ENCODE measurements around the gene DNMT3B.

Gene DNMT3B

GRCh38 chr20:32772046-32772445 is 9.9 kb downstream of the DNMT3B start:
- Histone ChIP-seq H3K27me3 (ENCODE audit: insufficient read depth, low read length) (no peaks in the 10 kb centered on the region), H3K36me3 (ENCODE audit: insufficient read depth, low read length) (no peaks in the 10 kb centered on the region), H3K4me3 (ENCODE audit: low read length) (no peak overlapping the region), H3K4me1 (ENCODE audit: insufficient read depth, low read length) (no peaks in the 10 kb centered on the region), H3K9me3 (ENCODE audit: low read length) (no peaks in the 10 kb centered on the region), H2AFZ (ENCODE audit: low read depth, low read length) (no peak overlapping the region)

GRCh38 chr20:32773223-32773622 is 11.0 kb downstream of the DNMT3B start:
- no peaks in the 10 kb centered on the region for H3K27me3 ChIP-seq (ENCODE audit: insufficient read depth, low read length)
- no peaks in the 10 kb centered on the region for H3K36me3 ChIP-seq (ENCODE audit: insufficient read depth, low read length)
- H3K4me1 ChIP-seq (ENCODE audit: insufficient read depth, low read length) = peaks cover 8% of the 10 kb centered on the region
- H3K4me3 ChIP-seq (ENCODE audit: low read length) = no peak overlapping the region
- no peak overlapping the region for H2AFZ ChIP-seq (ENCODE audit: low read depth, low read length)
- H3K9me3 ChIP-seq (ENCODE audit: low read length) = no peaks in the 10 kb centered on the region

- no peaks in the 10 kb centered on the region for H3K27me3 ChIP-seq (ENCODE audit: insufficient read depth, low read length)
- H2AFZ ChIP-seq (ENCODE audit: low read depth, low read length) = no peak overlapping the region
- H3K4me1 ChIP-seq (ENCODE audit: insufficient read depth, low read length) = peaks cover 9% of the 10 kb centered on the region
- H3K36me3 ChIP-seq (ENCODE audit: insufficient read depth, low read length) = no peaks in the 10 kb centered on the region
- no peaks in the 10 kb centered on the region for H3K9me3 ChIP-seq (ENCODE audit: low read length)
- H3K4me3 ChIP-seq (ENCODE audit: low read length) = no peak overlapping the region
Measured at GRCh38 chr20:32773855-32774254, 11.7 kb downstream of the DNMT3B start.

GRCh38 chr20:32775336-32775991 is 13.3 kb downstream of the DNMT3B start:
- Histone ChIP-seq H3K36me3 (ENCODE audit: insufficient read depth, low read length) (no peaks in the 10 kb centered on the region), H3K27me3 (ENCODE audit: insufficient read depth, low read length) (no peaks in the 10 kb centered on the region), H3K9me3 (ENCODE audit: low read length) (no peaks in the 10 kb centered on the region), H3K4me1 (ENCODE audit: insufficient read depth, low read length) (peaks cover 24% of the 10 kb centered on the region), H2AFZ (ENCODE audit: low read depth, low read length) (no peak overlapping the region), H3K4me3 (ENCODE audit: low read length) (no peak overlapping the region)

GRCh38 chr20:32777177-32777956 is 15.2 kb downstream of the DNMT3B start:
- peaks cover 37% of the 10 kb centered on the region for H3K4me1 ChIP-seq (ENCODE audit: insufficient read depth, low read length)
- H3K36me3 ChIP-seq (ENCODE audit: insufficient read depth, low read length) = no peaks in the 10 kb centered on the region
- H2AFZ ChIP-seq (ENCODE audit: low read depth, low read length) = no peak overlapping the region
- no peaks in the 10 kb centered on the region for H3K27me3 ChIP-seq (ENCODE audit: insufficient read depth, low read length)
- no peaks in the 10 kb centered on the region for H3K9me3 ChIP-seq (ENCODE audit: low read length)
- H3K4me3 ChIP-seq (ENCODE audit: low read length) = no peak overlapping the region

- Histone ChIP-seq H2AFZ (ENCODE audit: low read depth, low read length) (no peak overlapping the region), H3K36me3 (ENCODE audit: insufficient read depth, low read length) (peaks cover 2% of the 10 kb centered on the region), H3K27me3 (ENCODE audit: insufficient read depth, low read length) (no peaks in the 10 kb centered on the region), H3K4me1 (ENCODE audit: insufficient read depth, low read length) (peaks cover 37% of the 10 kb centered on the region), H3K9me3 (ENCODE audit: low read length) (no peaks in the 10 kb centered on the region), H3K4me3 (ENCODE audit: low read length) (peak overlapping the region; percentile 15)
Measured at GRCh38 chr20:32779500-32780211, 17.5 kb downstream of the DNMT3B start.

- no peak overlapping the region for H2AFZ ChIP-seq (ENCODE audit: low read depth, low read length)
- no peaks in the 10 kb centered on the region for H3K27me3 ChIP-seq (ENCODE audit: insufficient read depth, low read length)
- peaks cover 37% of the 10 kb centered on the region for H3K4me1 ChIP-seq (ENCODE audit: insufficient read depth, low read length)
- H3K36me3 ChIP-seq (ENCODE audit: insufficient read depth, low read length) = peaks cover 8% of the 10 kb centered on the region
- no peaks in the 10 kb centered on the region for H3K9me3 ChIP-seq (ENCODE audit: low read length)
- peak overlapping the region; percentile 15 for H3K4me3 ChIP-seq (ENCODE audit: low read length)
Measured at GRCh38 chr20:32780278-32780677, 18.1 kb downstream of the DNMT3B start.

- Histone ChIP-seq H3K4me1 (ENCODE audit: insufficient read depth, low read length) (peaks cover 37% of the 10 kb centered on the region), H3K4me3 (ENCODE audit: low read length) (peak overlapping the region; percentile 15), H3K36me3 (ENCODE audit: insufficient read depth, low read length) (peaks cover 13% of the 10 kb centered on the region), H2AFZ (ENCODE audit: low read depth, low read length) (peak overlapping the region; percentile 12), H3K9me3 (ENCODE audit: low read length) (no peaks in the 10 kb centered on the region), H3K27me3 (ENCODE audit: insufficient read depth, low read length) (no peaks in the 10 kb centered on the region)
Measured at GRCh38 chr20:32780749-32781655, 18.8 kb downstream of the DNMT3B start.

GRCh38 chr20:32784369-32785080 is 22.3 kb downstream of the DNMT3B start:
- Histone ChIP-seq H3K4me3 (ENCODE audit: low read length) (no peak overlapping the region), H3K4me1 (ENCODE audit: insufficient read depth, low read length) (peaks cover 21% of the 10 kb centered on the region), H3K36me3 (ENCODE audit: insufficient read depth, low read length) (peaks cover 29% of the 10 kb centered on the region), H3K9me3 (ENCODE audit: low read length) (no peaks in the 10 kb centered on the region), H2AFZ (ENCODE audit: low read depth, low read length) (no peak overlapping the region), H3K27me3 (ENCODE audit: insufficient read depth, low read length) (no peaks in the 10 kb centered on the region)

GRCh38 chr20:32786059-32786760 is 24.0 kb downstream of the DNMT3B start:
- H3K36me3 ChIP-seq (ENCODE audit: insufficient read depth, low read length) = peaks cover 31% of the 10 kb centered on the region

GRCh38 chr20:32787168-32787567 is 25.0 kb downstream of the DNMT3B start:
- H3K4me1 ChIP-seq (ENCODE audit: insufficient read depth, low read length) = peaks cover 5% of the 10 kb centered on the region
- no peaks in the 10 kb centered on the region for H3K9me3 ChIP-seq (ENCODE audit: low read length)
- peaks cover 37% of the 10 kb centered on the region for H3K36me3 ChIP-seq (ENCODE audit: insufficient read depth, low read length)
- H3K4me3 ChIP-seq (ENCODE audit: low read length) = no peak overlapping the region
- no peaks in the 10 kb centered on the region for H3K27me3 ChIP-seq (ENCODE audit: insufficient read depth, low read length)
- no peak overlapping the region for H2AFZ ChIP-seq (ENCODE audit: low read depth, low read length)

More at GRCh38 chr20:32786059-32786760, 24.0 kb downstream of the DNMT3B start:
- peaks cover 5% of the 10 kb centered on the region for H3K4me1 ChIP-seq (ENCODE audit: insufficient read depth, low read length)
- no peak overlapping the region for H2AFZ ChIP-seq (ENCODE audit: low read depth, low read length)
- no peaks in the 10 kb centered on the region for H3K27me3 ChIP-seq (ENCODE audit: insufficient read depth, low read length)
- H3K9me3 ChIP-seq (ENCODE audit: low read length) = no peaks in the 10 kb centered on the region
- no peak overlapping the region for H3K4me3 ChIP-seq (ENCODE audit: low read length)

Measured in neuron (in vitro differentiated cells).